Measurements from ENCODE around the gene SRSF7.
"Not testable (repeated sequence)": the region's sequence is repeated elsewhere in the genome, so short reads cannot be mapped to it uniquely, and the experiment has no call there.

SRSF7 gene

GRCh38 chr2:38716185-38716584 lies 35.0 kb downstream of the SRSF7 start:
- Histone ChIP-seq H2AFZ (ENCODE audit: low read depth, low read length) (no peak overlapping the region), H3K79me2 (ENCODE audit: insufficient read depth, low read length) (no peaks in the 10 kb centered on the region), H3K4me1 (ENCODE audit: insufficient read depth, low read length) (no peaks in the 10 kb centered on the region), H3K4me2 (ENCODE audit: insufficient read depth, low read length) (no peak overlapping the region), H3K9me3 (ENCODE audit: insufficient read depth, low read length, severe bottlenecking) (no peaks in the 10 kb centered on the region), H3K36me3 (ENCODE audit: insufficient read depth, low read length) (no peaks in the 10 kb centered on the region), H3K4me3 (ENCODE audit: low read depth in 1 of 2, low read length in 2 of 2) (no peak overlapping the region), H3K27ac (ENCODE audit: low read length) (no peak overlapping the region), H3K9ac (ENCODE audit: low read depth, low read length) (no peak overlapping the region), H4K20me1 (ENCODE audit: insufficient read depth, low read length) (no peaks in the 10 kb centered on the region), H3K27me3 (ENCODE audit: insufficient read depth, low read length, poor library complexity) (no peaks in the 10 kb centered on the region)
- TF ChIP-seq CTCF (IDR thresholded peaks at IDR 0.05; ENCODE audit: borderline replicate concordance, extremely low read depth, low read length, poor library complexity, severe bottlenecking) (no peak), EZH2 (IDR thresholded peaks at IDR 0.05; ENCODE audit: borderline replicate concordance, low read depth, low read length, severe bottlenecking) (no peak)
- ATAC-seq (ENCODE audit: insufficient read depth, low read depth) (no peak), DNase-seq (no peak)

GRCh38 chr2:38714941-38715340 lies 36.2 kb downstream of the SRSF7 start:
- not testable (repeated sequence) for H3K27ac ChIP-seq (ENCODE audit: low read length); ATAC-seq (ENCODE audit: insufficient read depth, low read depth); H3K27me3 ChIP-seq (ENCODE audit: insufficient read depth, low read length, poor library complexity); H3K4me2 ChIP-seq (ENCODE audit: insufficient read depth, low read length); H2AFZ ChIP-seq (ENCODE audit: low read depth, low read length); H3K4me3 ChIP-seq (ENCODE audit: low read depth in 1 of 2, low read length in 2 of 2); H4K20me1 ChIP-seq (ENCODE audit: insufficient read depth, low read length); H3K36me3 ChIP-seq (ENCODE audit: insufficient read depth, low read length); H3K4me1 ChIP-seq (ENCODE audit: insufficient read depth, low read length); H3K9me3 ChIP-seq (ENCODE audit: insufficient read depth, low read length, severe bottlenecking); DNase-seq; H3K79me2 ChIP-seq (ENCODE audit: insufficient read depth, low read length); H3K9ac ChIP-seq (ENCODE audit: low read depth, low read length)

- Histone ChIP-seq H3K27ac (ENCODE audit: low read length) (no peak overlapping the region), H3K36me3 (ENCODE audit: insufficient read depth, low read length) (no peaks in the 10 kb centered on the region), H4K20me1 (ENCODE audit: insufficient read depth, low read length) (no peaks in the 10 kb centered on the region), H3K4me3 (ENCODE audit: low read depth in 1 of 2, low read length in 2 of 2) (no peak overlapping the region), H3K9me3 (ENCODE audit: insufficient read depth, low read length, severe bottlenecking) (no peaks in the 10 kb centered on the region), H3K9ac (ENCODE audit: low read depth, low read length) (no peak overlapping the region), H3K4me2 (ENCODE audit: insufficient read depth, low read length) (no peak overlapping the region), H3K27me3 (ENCODE audit: insufficient read depth, low read length, poor library complexity) (no peaks in the 10 kb centered on the region), H3K4me1 (ENCODE audit: insufficient read depth, low read length) (peaks cover 16% of the 10 kb centered on the region), H2AFZ (ENCODE audit: low read depth, low read length) (no peak overlapping the region), H3K79me2 (ENCODE audit: insufficient read depth, low read length) (no peaks in the 10 kb centered on the region)
- no peak for DNase-seq
- no peak for TF ChIP-seq EZH2 (IDR thresholded peaks at IDR 0.05; ENCODE audit: borderline replicate concordance, low read depth, low read length, severe bottlenecking)
- no peak for TF ChIP-seq CTCF (IDR thresholded peaks at IDR 0.05; ENCODE audit: borderline replicate concordance, extremely low read depth, low read length, poor library complexity, severe bottlenecking)
- ATAC-seq (ENCODE audit: insufficient read depth, low read depth) = no peak
These were observed 37.8 kb downstream of the SRSF7 start for GRCh38 chr2:38713338-38713737.

- no peaks in the 10 kb centered on the region for H4K20me1 ChIP-seq (ENCODE audit: insufficient read depth, low read length)
- no peaks in the 10 kb centered on the region for H3K36me3 ChIP-seq (ENCODE audit: insufficient read depth, low read length)
- no peak overlapping the region for H2AFZ ChIP-seq (ENCODE audit: low read depth, low read length)
- no peaks in the 10 kb centered on the region for H3K27me3 ChIP-seq (ENCODE audit: insufficient read depth, low read length, poor library complexity)
- DNase-seq (no peak), ATAC-seq (ENCODE audit: insufficient read depth, low read depth) (no peak)
- H3K79me2 ChIP-seq (ENCODE audit: insufficient read depth, low read length) = no peaks in the 10 kb centered on the region
- no peak overlapping the region for H3K4me2 ChIP-seq (ENCODE audit: insufficient read depth, low read length)
- no peak overlapping the region for H3K4me3 ChIP-seq (ENCODE audit: low read depth in 1 of 2, low read length in 2 of 2)
- H3K4me1 ChIP-seq (ENCODE audit: insufficient read depth, low read length) = peaks cover 16% of the 10 kb centered on the region
- TF ChIP-seq CTCF (IDR thresholded peaks at IDR 0.05; ENCODE audit: borderline replicate concordance, extremely low read depth, low read length, poor library complexity, severe bottlenecking) (no peak), EZH2 (IDR thresholded peaks at IDR 0.05; ENCODE audit: borderline replicate concordance, low read depth, low read length, severe bottlenecking) (no peak)
- H3K9ac ChIP-seq (ENCODE audit: low read depth, low read length) = no peak overlapping the region
- no peak overlapping the region for H3K27ac ChIP-seq (ENCODE audit: low read length)
- H3K9me3 ChIP-seq (ENCODE audit: insufficient read depth, low read length, severe bottlenecking) = no peaks in the 10 kb centered on the region
These were observed 38.3 kb downstream of the SRSF7 start for GRCh38 chr2:38712871-38713270.

Measured in DND-41 (cell line).